ENCODE data around the gene TBR1. TPM values are rescaled to one million over a fixed set of nuclear protein-coding genes. Genes with fewer than 3 reads are reported as not detected.

The TBR1 gene
- total and polyA plus RNA-seq, 10 of the 15 experiments (the other 5 are each of a cell fraction or from before 2014, with no cell fraction given) = 0.01 TPM; not detected in 9

GRCh38 chr2:161407597-161407996 lies 8.5 kb upstream of the TBR1 start (continued):
- TF ChIP-seq ZNF592 (IDR thresholded peaks at IDR 0.05) = no peak
- TF ChIP-seq RELA (IDR thresholded peaks at IDR 0.05; ENCODE audit: borderline replicate concordance, partially characterized antibody) = no peak
- no peak for TF ChIP-seq SRF (IDR thresholded peaks at IDR 0.05; ENCODE audit: low read depth in 2 of 2, low read length in 2 of 2)
- TF ChIP-seq CEBPB (IDR thresholded peaks at IDR 0.05; ENCODE audit: borderline replicate concordance in 1 of 2, low read depth in 2 of 2, low read length in 2 of 2) = no peak

- DNase-seq (ENCODE audit: low read depth, low spot score) (no peak), ATAC-seq (no peak), FAIRE-seq (no peak)
- H3K4me3 ChIP-seq = no peak overlapping the region
- no peak overlapping the region for H3K4me2 ChIP-seq (ENCODE audit: control insufficient read depth, insufficient read depth)
- ChIA-PET CTCF (no interaction called here), SMC1A (ENCODE audit: uncharacterized antibody, unreplicated experiment) (no interaction called here), POLR2A (no interaction called here), RAD21 (ENCODE audit: unreplicated experiment) (no interaction called here)
- H3K9me3 ChIP-seq (replicated peaks; ENCODE audit: control insufficient read depth, insufficient read depth, low read length) = no peaks in the 10 kb centered on the region
- BruUV-seq (replicated peaks) = no TSS peak
- no peak overlapping the region for H3K9ac ChIP-seq (ENCODE audit: control insufficient read depth, insufficient read depth, low read length)
- H3K36me3 ChIP-seq (ENCODE audit: control insufficient read depth in 2 of 2, insufficient read depth in 2 of 2, low read length in 1 of 2) = no peaks in the 10 kb centered on the region; a peak in 2 of 4 replicates
- H3K27ac ChIP-seq (ENCODE audit: control insufficient read depth, insufficient read depth) = no peak overlapping the region
- H3K79me2 ChIP-seq (ENCODE audit: control insufficient read depth, insufficient read depth, low read length) = no peaks in the 10 kb centered on the region
- no peaks in the 10 kb centered on the region for H3K27me3 ChIP-seq (replicated peaks in 1 of 2; ENCODE audit: control insufficient read depth in 2 of 2, insufficient read depth in 2 of 2, low read length in 1 of 2)
- no peaks in the 10 kb centered on the region for H4K20me1 ChIP-seq (ENCODE audit: control insufficient read depth, insufficient read depth)
- 100% methylated on average over 1 of the region's 1 CpG for WGBS (ENCODE audit: insufficient coverage, insufficient replicate concordance, low lambda C conversion rate, missing lambda C conversion rate)
- no peak overlapping the region for H2AFZ ChIP-seq (ENCODE audit: control insufficient read depth, low read depth, low read length)
- no peaks in the 10 kb centered on the region for H3K4me1 ChIP-seq (ENCODE audit: control insufficient read depth, insufficient read depth, low read length)
- intact Hi-C loops (cut with micrococcal nuclease; ENCODE audit: unreplicated experiment) = no loop called here
- in situ Hi-C loops (cut with MboI) = no loop called here
- TF ChIP-seq CHD4 (IDR thresholded peaks at IDR 0.05) (no peak), SP1 (IDR thresholded peaks at IDR 0.05; ENCODE audit: low read depth, low read length) (no peak), ATF2 (IDR thresholded peaks at IDR 0.05; ENCODE audit: low read length) (no peak), ZBTB11 (CRISPR knock-in tag; IDR thresholded peaks at IDR 0.05) (no peak), NFYB (IDR thresholded peaks at IDR 0.05; ENCODE audit: insufficient read depth, low read depth, low read length) (no peak), IKZF2 (IDR thresholded peaks at IDR 0.05) (no peak), IRF5 (IDR thresholded peaks at IDR 0.05; ENCODE audit: borderline replicate concordance) (no peak), KAT2A (conservative IDR thresholded peaks at IDR 0.05; ENCODE audit: control insufficient read depth, low read depth, low read length) (no peak), SREBF1 (IDR thresholded peaks at IDR 0.05; ENCODE audit: low read length) (no peak)
Observed at GRCh38 chr2:161409308-161409907, 6.7 kb upstream of the TBR1 start.

All from GM12878 (cell line).